HG03378 (cell line): ENCODE data around the gene EEFSEC.

Source experiments
- ATAC-seq: cut with Tn5 transposase; IDR thresholded peaks from one replicate; pipeline ENCODE4 v1.9.1; 2021; ENCODE audit warnings: mild to moderate bottlenecking, moderate library complexity; ENCODE audit not compliant: unreplicated experiment

Gene EEFSEC

GRCh38 chr3:128432301-128432970, 279.2 kb downstream of the EEFSEC start:
- no peak for ATAC-seq

- no peak for ATAC-seq
Observed at GRCh38 chr3:128432971-128433836, 279.9 kb downstream of the EEFSEC start.

- ATAC-seq: no peak
Observed at GRCh38 chr3:128433837-128434165, 280.5 kb downstream of the EEFSEC start.

GRCh38 chr3:128434524-128434923, 281.2 kb downstream of the EEFSEC start:
- ATAC-seq: no peak

GRCh38 chr3:128435058-128435457, 281.8 kb downstream of the EEFSEC start:
- no peak for ATAC-seq

GRCh38 chr3:128435561-128435960, 282.3 kb downstream of the EEFSEC start:
- ATAC-seq: no peak

- ATAC-seq: no peak
Observed at GRCh38 chr3:128436214-128436613, 282.9 kb downstream of the EEFSEC start.

GRCh38 chr3:128438488-128439072, 285.3 kb downstream of the EEFSEC start:
- ATAC-seq: no peak

- no peak for ATAC-seq
Observed at GRCh38 chr3:128439226-128439625, 285.9 kb downstream of the EEFSEC start.

- ATAC-seq: no peak
Observed at GRCh38 chr3:128442070-128442469, 288.8 kb downstream of the EEFSEC start.

- ATAC-seq: no peak
Observed at GRCh38 chr3:128442949-128443348, 289.7 kb downstream of the EEFSEC start.

- no peak for ATAC-seq
Observed at GRCh38 chr3:128443771-128444170, 290.5 kb downstream of the EEFSEC start.

- ATAC-seq: no peak
Observed at GRCh38 chr3:128445357-128445756, 292.1 kb downstream of the EEFSEC start.

- ATAC-seq: no peak
Observed at GRCh38 chr3:128446821-128447220, 293.5 kb downstream of the EEFSEC start.

GRCh38 chr3:128447561-128448013, 294.3 kb downstream of the EEFSEC start:
- ATAC-seq: no peak

GRCh38 chr3:128448491-128448890, 295.2 kb downstream of the EEFSEC start:
- ATAC-seq: no peak

- ATAC-seq: no peak
Observed at GRCh38 chr3:128449111-128449638, 295.9 kb downstream of the EEFSEC start.

- ATAC-seq: no peak
Observed at GRCh38 chr3:128452120-128452519, 298.8 kb downstream of the EEFSEC start.

GRCh38 chr3:128452678-128453275, 299.5 kb downstream of the EEFSEC start:
- ATAC-seq: no peak

- ATAC-seq: no peak
Observed at GRCh38 chr3:128453501-128454309, 300.4 kb downstream of the EEFSEC start.

GRCh38 chr3:128454310-128454618, 301.0 kb downstream of the EEFSEC start:
- ATAC-seq: no peak
